Measurements from ENCODE around the gene NOVA2. TPM values are rescaled to one million over a fixed set of nuclear protein-coding genes. Genes with fewer than 3 reads are reported as not detected.

Gene NOVA2
- total and polyA plus RNA-seq, 2 of the 8 experiments (the other 6 are each of a cell fraction or from before 2014, with no cell fraction given), result 3.2 to 24.6 TPM

- Histone ChIP-seq H4K5ac (ENCODE audit: insufficient read length, low read depth, low read length) (no peak overlapping the region), H3K79me2 (ENCODE audit: control insufficient read depth in 1 of 2, insufficient read depth in 2 of 2, low read length in 2 of 2) (no peaks in the 10 kb centered on the region), H2BK15ac (ENCODE audit: low read length) (no peak overlapping the region), H2BK5ac (ENCODE audit: low read depth, low read length) (no peak overlapping the region; the same call in 1 of the 2 replicates), H2BK20ac (ENCODE audit: low read length) (no peak overlapping the region), H3K4me1 (replicated peaks in 1 of 4; ENCODE audit: control insufficient read depth in 3 of 4, insufficient read depth in 4 of 4, low read length in 3 of 4) (no peaks in the 10 kb centered on the region; a peak in 2 of 7 replicates), H3K79me1 (ENCODE audit: low read depth, low read length) (no peaks in the 10 kb centered on the region), H2AFZ (ENCODE audit: low read length) (peak overlapping the region; percentile 92), H3K4ac (replicated peaks; ENCODE audit: insufficient read length, low read depth, low read length) (no peak overlapping the region), H4K8ac (ENCODE audit: extremely low read depth, insufficient read depth, low read length) (no peak overlapping the region), H3K9me3 (ENCODE audit: insufficient read depth in 2 of 2, low read depth in 1 of 2, low read length in 1 of 2) (no peaks in the 10 kb centered on the region), H3K36me3 (ENCODE audit: control insufficient read depth in 2 of 4, insufficient read depth in 4 of 4, low read length in 3 of 4) (no peaks in the 10 kb centered on the region), H3K56ac (replicated peaks; ENCODE audit: insufficient read length, low read depth, low read length) (no peak overlapping the region), H3K23ac (ENCODE audit: insufficient read length) (no peak overlapping the region), H3K14ac (ENCODE audit: insufficient read length) (no peak overlapping the region), H3K18ac (ENCODE audit: extremely low read depth, low read length) (no peak overlapping the region), H3K23me2 (ENCODE audit: low read depth, low read length) (no peaks in the 10 kb centered on the region), H3K9ac (replicated peaks in 1 of 4; ENCODE audit: extremely low read depth in 1 of 4, low read depth in 3 of 4, low read length in 3 of 4) (no peak overlapping the region), H3K27ac (ENCODE audit: low read depth, low read length) (no peak overlapping the region), H2BK120ac (replicated peaks; ENCODE audit: low read depth, low read length) (no peak overlapping the region), H4K91ac (replicated peaks; ENCODE audit: insufficient read length, low read length) (no peak overlapping the region), H2BK12ac (ENCODE audit: low read depth, low read length) (no peak overlapping the region), H3K27me3 (replicated peaks in 1 of 4; ENCODE audit: control insufficient read depth in 3 of 4, extremely low read depth in 1 of 4, insufficient read depth in 3 of 4, low read length in 3 of 4) (no peaks in the 10 kb centered on the region), H3K4me2 (ENCODE audit: insufficient read depth in 1 of 2, low read depth in 2 of 2, low read length in 2 of 2) (no peak overlapping the region), H2AK5ac (ENCODE audit: low read depth, low read length) (no peak overlapping the region), H3K4me3 (ENCODE audit: extremely low read depth in 1 of 4, insufficient read depth in 2 of 4, low read depth in 3 of 4, low read length in 4 of 4) (no peak overlapping the region), H4K20me1 (replicated peaks in 1 of 2; ENCODE audit: control insufficient read depth in 1 of 2, insufficient read depth in 2 of 2, low read length in 2 of 2) (no peaks in the 10 kb centered on the region)
- no peak for DNase-seq (ENCODE audit: low read depth in 1 of 2, low spot score in 2 of 2)
- WGBS, 2 experiments (ENCODE audit: extremely low coverage in 1 of 2, insufficient coverage in 1 of 2, insufficient read length in 1 of 2, insufficient replicate concordance in 2 of 2, low coverage in 1 of 2, low lambda C conversion rate in 2 of 2, missing lambda C conversion rate in 1 of 2), result 91% methylated on average over 8 of the region's 8 CpGs; no CpG with 5 or more reads in 1 of the 2 experiments
- CTCF ChIA-PET (ENCODE audit: partially characterized antibody), result interaction anchor here (0.6 to 1.2 kb wide), 2 partner anchors 13 to 34 kb away, joined by 3 read pairs; partner anchors contain the start of gene IRF2BP1
- TF ChIP-seq JUND (IDR thresholded peaks at IDR 0.05; ENCODE audit: low read length) (no peak), NANOG (IDR thresholded peaks at IDR 0.05; ENCODE audit: insufficient read depth, low read depth, low read length, poor library complexity, severe bottlenecking) (no peak), KDM1A (IDR thresholded peaks at IDR 0.05; ENCODE audit: borderline replicate concordance, low read length) (no peak), TAF1 (IDR thresholded peaks at IDR 0.05; ENCODE audit: low read depth, low read length) (no peak), ATF3 (IDR thresholded peaks at IDR 0.05; ENCODE audit: insufficient read depth, low read depth, low read length) (no peak)
- POLR2A ChIA-PET (ENCODE audit: partially characterized antibody), result interaction anchor here (1.5 kb wide), 1 partner anchor 17 kb away, joined by 3 read pairs; no protein-coding TSS in a partner anchor
- FAIRE-seq, result no peak
Observed at GRCh38 chr19:45920458-45920857, 53.2 kb downstream of the NOVA2 start.
